ENCODE results near the gene MUC2.

DNA sequence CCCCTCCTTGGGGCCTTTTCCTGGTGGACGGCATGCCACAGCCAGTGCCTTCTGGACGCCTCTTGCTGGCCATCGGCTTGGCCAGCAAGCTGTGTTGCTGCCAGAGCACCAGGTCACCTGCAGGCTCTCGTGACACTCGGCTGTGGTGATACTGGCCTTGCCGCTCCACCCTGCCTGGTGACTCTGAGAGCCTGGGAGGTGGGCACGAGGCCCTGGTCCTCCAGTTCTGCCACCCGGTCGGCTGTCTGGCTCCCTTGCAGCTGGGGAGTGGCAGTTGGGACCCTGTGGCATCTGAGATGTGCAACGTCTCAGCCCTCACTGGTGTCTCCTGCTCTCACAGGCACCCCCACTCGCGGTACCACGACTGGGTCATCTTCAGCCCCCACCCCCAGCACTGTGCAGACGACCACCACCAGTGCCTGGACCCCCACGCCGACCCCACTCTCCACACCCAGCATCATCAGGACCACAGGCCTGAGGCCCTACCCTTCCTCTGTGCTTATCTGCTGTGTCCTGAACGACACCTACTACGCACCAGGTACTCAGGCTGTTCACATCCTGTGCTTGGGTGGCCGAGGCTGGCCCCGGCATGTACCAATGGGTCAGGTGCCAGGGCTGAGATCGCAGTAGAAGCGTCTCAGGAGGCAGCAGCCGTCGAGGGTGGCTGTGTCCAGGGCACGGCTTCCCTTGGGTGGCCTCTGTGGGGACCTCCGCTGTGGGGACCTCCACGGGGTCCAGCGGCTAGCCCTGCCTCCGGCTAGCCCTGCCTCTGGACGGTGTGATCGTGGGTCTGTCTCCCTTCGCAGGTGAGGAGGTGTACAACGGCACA, 26.0 kb downstream of the MUC2 start:
- TF ChIP-seq, protein P1, sequence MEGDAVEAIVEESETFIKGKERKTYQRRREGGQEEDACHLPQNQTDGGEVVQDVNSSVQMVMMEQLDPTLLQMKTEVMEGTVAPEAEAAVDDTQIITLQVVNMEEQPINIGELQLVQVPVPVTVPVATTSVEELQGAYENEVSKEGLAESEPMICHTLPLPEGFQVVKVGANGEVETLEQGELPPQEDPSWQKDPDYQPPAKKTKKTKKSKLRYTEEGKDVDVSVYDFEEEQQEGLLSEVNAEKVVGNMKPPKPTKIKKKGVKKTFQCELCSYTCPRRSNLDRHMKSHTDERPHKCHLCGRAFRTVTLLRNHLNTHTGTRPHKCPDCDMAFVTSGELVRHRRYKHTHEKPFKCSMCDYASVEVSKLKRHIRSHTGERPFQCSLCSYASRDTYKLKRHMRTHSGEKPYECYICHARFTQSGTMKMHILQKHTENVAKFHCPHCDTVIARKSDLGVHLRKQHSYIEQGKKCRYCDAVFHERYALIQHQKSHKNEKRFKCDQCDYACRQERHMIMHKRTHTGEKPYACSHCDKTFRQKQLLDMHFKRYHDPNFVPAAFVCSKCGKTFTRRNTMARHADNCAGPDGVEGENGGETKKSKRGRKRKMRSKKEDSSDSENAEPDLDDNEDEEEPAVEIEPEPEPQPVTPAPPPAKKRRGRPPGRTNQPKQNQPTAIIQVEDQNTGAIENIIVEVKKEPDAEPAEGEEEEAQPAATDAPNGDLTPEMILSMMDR (IDR thresholded peaks at IDR 0.05): no peak
- no peak for TF ChIP-seq EZH2 (IDR thresholded peaks at IDR 0.05; ENCODE audit: borderline replicate concordance, insufficient read depth, low read depth, low read length, poor library complexity, severe bottlenecking)
